Stimulated activated CD4-positive, alpha-beta T cell treated with anti-CD3 and anti-CD28 coated beads, Interleukin-4, amount 100 ng/mL, for 48 hours (primary cell): ENCODE results near the gene EHD4.

Experiments used
- DNase-seq, 2 donors: peaks; one replicate each; pipeline ENCODE4 v3.0.0-alpha.2; 2020; ENCODE audit warnings: low read depth in 2 of 2

EHD4 gene

DNA sequence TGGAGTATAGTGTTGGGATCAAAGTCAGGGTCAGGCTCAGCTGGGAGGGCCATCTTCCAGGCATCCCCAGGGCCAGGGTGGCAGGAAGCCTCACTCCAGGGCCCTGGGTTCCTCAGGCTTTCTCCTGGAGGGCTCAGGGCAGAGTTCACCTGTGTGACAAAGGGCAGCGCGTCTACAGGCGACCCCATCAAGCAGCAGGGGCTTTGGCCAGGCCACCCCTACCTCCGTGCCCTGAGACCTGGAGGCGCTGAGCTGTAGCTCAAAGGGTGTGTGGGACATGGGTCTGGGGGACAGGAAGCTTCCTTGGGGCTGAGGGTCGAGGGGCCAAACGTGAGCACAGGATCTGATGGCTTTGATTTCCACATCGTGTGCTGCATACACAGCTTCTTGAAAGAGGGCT, 91.3 kb downstream of the EHD4 start:
- no peak for DNase-seq

DNA sequence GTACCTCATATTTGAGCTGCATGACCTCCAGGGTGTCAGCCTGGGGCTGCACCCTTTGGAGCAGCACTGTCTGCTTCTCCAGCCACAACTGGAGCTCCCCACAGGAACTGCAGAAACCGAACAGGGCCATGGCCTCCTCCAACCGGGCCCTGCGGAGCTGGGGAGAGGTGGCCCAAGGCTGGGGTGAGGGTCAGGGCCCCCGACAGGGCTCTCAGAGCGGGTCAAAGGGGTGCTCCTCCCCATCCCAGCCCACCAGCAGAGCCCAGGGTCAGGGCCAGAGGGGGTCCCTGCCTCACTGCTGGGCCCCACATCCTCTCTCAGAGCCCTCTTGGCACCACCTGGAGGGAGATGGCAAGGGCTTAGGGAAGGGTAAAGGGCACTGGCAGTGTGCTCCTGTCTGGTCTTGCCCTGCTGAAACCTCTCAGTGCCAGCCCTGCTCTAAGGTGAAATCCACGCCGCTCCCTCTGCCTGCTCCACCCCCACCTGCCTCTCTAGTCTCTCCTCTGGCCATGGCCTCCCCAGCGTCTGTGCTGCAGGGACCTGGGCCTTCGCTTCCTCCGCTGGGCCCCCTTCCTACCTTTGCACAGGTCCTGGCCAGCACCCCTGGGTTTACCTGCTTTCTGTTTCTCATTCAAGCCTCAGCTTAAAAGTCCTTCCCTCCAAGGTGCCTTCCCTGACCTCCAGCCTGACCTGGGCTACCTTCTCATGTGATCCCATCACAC, 92.0 kb downstream of the EHD4 start:
- no peak for DNase-seq

DNA sequence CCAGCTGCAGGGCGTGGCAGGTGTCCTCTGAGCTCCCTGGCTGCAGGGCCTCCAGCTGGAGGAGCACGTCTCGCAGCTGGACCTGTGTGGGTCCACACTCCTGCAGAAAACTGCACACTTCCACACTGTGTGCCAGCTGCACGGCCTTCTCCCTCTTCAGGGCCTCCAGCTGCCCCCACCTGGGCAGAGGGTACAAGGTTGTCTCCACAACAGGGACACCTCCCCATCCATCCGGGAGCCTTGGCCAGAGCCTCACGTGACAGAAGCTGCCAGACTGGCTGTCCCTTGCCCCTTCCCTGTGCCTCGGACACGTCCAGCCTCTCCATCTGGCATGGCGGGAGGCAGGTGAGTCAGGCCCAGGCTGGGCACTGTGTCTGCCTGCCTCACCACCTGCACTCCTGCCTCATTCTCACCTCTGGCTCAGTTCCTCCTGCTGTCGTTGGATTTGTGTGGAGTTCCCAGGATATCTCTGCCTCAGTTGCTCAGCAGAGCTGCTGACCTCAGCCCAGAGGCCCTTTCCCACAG, 93.0 kb downstream of the EHD4 start:
- no peak for DNase-seq

DNA sequence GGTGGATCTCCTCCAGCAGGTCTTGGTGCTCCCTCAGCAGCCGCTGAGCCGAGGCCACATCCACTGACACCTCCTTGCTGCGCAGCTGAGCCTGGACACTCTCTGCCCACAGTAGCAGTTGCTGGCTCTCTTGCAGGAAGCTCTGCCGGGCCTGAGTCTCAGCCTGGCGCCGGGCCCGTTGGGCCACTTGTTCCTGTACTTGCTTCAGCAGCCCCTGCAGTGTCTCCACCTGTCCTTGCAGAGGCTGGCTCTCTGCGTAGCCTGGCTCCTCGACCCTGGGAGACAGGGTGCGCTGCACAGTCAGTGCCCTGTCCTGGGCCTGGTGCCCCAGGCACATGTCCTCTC, 94.0 kb downstream of the EHD4 start:
- DNase-seq, result no peak

DNA sequence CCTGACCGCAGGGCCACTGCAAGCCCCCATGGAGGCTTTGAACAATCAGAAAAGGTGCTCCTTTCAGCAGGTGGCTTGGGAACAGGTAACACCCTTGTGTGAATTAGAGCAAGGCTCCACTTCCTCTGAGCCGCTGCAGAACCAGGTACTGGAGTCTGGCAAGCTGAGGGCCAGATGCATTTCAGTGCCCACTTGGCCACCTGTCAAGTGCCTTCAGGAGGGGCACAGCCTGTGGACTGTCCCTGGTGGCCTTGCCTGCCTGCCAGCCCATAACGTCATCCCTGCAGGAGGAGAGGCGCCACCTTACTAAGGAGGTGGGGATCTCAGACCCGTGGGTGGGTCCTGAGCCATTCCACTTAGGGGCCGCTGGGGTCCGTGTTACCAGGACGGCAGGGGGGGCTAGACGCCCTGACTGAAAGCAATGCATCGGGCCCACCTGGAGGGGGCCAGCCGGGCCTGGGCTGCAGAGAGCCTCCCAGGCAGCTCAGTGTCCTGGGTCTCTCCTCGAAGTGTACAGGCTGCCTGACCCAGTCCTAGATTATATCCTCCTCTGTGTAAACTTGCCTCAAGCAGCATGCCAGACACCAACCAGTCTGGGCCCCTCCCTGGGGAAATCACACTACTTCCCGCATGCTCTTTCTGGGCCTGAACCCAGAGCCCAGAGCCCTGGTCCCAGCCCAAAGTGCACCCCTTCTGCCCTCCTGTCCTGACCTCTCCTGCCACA, 94.6 kb downstream of the EHD4 start:
- DNase-seq, result no peak

DNA sequence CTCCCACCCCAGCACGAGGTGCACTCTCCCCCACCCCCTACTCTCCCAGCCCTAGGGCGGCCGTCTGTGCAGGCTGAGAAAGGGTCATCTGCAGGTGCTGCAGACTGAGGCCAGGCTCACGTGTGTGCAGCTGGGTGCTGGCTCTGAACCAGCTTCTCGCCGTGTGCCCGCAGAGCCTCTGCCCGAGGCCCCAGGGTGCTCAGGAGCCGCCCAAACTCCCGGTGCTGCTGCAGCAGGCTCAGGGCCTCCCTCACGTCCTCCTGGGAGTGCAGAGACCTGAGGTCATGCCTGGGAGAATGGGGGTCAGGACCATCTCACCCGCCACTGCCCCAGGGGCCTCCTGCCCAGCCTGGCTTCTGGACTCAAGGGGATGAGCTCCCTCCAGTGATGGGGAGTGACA, 95.7 kb downstream of the EHD4 start:
- no peak for DNase-seq

DNA sequence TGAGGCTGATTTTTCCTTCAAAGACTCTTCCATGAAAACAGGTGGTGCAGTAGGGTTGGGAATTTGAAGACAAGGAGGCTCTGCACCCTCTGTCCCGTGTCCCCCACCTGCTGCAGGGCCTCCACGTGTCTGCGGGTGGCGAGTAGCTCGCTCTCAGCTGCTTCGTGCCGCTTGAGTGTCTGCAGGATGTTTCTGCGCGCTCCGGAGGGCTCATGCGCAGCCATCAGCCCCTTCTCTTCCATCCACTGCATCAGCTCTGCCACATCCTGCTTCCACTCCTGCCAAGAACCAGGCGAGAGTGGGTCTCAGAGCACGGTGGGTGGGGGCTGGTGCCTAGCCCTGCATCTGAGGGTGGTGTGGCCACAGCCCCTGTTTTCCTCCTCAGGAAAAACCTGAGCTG, 96.3 kb downstream of the EHD4 start:
- no peak for DNase-seq

DNA sequence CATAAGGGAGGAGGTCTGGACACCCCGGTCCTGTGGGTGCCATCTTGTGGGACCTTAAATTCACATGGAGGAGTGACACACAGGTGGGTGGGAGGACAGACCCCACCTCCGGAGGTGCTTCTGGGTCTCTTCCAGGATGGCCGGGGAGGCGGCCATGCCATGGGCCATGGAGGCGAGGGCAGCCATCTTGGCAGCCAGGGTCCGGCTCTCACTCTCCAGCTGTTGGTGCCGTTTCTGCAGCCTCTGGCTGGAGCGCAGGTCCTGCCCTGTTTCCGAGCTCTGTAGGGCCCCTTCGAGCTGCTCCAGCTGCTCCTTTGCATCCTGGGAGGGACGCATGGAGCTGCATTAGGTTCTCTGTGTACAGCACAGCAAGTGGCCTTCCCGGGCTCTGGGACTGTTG, 97.6 kb downstream of the EHD4 start:
- no peak for DNase-seq

DNA sequence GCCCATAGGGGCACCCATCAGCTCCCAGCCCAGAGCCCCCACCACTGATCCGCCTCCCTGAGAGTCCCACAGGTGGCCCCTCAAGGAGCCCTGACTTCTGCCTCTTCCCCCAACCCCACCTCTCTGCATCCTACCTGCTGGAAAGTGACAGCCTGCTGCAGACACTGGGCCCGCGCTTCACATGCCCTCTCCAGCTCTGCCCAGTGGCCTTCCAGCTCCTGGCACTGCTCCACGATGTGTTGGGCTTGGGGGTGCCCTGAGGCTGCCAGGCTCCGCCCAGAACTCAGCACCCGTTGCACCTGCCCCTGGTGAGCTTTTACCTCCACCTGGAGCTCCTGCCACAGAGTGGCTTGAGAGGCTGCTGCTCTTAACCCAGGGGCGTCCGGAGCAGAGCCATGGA, 98.6 kb downstream of the EHD4 start:
- DNase-seq, result no peak

DNA sequence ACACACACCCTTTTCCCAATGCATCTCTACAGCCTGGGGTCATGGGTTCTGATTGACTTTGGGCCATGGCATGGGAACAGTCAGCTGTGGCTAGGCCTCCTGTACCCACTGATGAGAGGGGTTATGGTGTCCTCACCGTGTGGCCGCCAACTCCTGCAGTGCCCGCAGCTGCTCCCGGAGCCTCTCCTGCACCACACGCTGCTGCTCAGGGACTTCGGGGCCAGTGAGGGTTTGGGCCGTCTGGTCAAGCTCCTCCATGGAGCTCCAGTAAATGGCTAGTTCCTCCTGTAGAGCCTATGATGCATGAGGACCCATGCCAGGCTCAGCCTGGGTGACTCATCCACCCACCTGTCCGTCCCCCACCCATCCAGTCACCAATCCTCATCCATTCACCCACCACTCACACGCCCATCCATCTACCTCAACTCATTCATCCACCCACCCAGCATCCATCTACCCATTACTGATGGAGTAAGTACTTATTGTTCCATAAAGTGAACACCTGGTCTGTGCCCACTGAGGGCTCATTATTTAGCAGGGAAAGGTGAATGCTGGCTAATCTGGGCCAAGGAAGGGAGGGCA, 100.1 kb downstream of the EHD4 start:
- DNase-seq, result no peak

DNA sequence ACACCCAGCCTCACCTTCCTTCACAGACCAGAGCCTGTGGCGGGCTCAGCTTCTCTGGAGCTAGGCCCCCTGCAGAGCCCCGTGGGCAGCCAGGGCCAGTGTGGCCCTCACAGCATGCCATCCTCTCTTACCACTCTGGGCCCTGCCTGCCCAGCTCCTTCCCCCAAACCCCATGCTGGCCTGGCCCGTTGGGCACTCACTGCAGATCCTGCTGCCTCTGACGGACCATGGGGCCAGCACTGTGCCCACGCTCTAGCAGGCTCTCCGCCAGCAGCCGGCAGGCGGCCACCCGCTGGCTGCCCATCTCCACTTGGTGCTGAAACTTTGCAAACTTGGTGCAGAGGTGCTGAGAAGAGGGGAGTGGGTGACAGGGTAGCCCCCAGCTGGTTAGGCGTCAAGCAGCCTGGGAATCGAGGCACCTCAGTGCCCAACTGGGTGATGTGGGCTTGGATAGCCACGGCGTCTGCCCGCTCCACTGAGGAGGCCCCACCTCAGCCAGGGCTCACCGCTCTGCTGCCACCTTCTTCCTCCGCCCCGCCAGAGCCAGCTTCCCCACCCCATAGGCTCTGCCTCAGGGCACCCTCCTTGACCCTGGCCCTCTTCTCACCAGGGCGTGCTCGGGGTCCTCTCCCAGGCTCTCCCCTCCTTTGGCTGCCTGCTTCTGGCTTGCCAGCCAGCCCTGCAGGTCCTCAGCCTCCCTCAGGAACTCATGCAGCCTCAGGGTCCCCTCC, 101.0 kb downstream of the EHD4 start:
- DNase-seq, result no peak

DNA sequence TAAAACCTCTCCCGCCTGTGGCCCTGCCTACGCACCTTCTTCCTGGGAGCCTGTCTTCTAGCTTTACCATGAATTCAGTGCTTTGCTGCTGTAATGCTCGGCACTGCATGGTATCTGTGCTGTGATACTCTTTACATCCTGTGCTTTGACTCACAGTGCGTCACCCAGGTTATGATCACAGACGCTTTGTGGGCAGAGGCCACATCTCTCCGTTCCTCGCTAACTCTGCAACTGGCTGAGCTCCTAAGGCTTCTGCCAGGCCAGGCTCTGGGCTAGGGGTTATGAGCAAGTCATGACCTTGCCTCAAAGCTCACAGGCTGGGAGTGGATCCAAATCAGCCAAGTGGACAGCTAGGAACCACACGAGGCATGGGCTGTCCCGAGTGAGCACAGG, 101.7 kb downstream of the EHD4 start:
- DNase-seq, result peak; percentile 45 to 57

DNA sequence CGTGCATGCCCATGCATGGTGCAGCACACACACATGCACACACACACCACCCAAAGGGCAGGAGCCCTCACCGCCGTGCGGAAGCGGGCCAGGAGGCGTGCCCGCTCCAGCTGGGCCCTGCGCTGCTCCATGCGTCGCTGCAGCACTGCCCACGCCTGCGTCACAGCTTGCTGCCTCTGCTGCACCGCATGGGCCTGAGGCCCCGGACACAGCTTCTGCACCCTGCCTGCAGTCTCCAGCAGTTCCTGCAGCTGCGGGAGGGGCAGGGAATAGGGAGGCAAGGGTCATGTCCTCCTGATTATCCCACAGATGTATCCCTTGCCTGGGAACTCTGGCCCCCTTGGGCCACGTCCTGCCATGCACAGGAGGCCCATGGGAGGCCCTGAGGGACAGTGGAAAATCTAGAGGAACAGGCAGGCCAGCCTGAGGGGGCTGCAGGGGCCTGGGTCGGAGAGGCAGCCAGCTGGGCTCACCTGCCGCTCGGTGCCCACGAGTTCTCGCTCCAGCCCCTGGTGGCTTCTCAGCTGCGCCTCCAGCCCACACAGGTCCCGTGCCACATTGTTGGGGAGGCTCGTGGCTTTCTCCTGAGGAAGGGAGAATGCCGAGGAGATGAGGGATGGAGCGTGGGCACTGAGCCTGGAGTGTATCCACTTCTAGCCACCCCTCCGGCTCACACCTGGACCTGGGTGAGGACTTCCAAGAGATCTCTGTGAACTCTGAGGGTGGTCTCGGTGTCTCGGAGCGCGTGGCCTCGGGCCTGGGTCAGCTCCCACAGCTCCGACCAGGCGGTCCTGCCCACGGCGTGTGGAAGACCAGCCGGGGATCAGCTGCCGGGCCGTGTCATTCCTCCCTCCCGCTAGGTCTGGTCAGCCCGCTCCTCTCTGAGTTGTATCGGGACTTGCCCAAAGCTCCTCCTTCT, 102.3 kb downstream of the EHD4 start:
- DNase-seq, result no peak

DNA sequence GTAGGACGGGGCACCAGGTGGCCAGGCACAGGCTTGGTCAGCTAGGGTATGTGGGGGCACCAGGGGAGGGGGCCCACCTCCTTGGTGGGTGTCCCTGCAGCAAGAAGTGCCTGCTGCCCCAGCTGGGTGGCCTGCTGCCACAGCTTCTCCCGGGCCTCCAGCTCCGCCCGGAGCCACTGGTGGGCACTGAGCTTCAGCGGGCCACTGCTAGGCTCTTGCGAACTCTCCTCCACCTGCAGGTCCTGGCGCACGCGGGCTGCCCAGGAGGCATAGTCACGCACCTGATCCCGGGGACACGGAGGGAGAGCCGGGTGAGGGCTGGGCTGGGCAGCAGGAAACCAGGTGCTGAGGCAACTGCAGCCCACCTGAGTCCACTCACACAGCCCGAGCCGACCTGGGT, 104.0 kb downstream of the EHD4 start:
- no peak for DNase-seq

DNA sequence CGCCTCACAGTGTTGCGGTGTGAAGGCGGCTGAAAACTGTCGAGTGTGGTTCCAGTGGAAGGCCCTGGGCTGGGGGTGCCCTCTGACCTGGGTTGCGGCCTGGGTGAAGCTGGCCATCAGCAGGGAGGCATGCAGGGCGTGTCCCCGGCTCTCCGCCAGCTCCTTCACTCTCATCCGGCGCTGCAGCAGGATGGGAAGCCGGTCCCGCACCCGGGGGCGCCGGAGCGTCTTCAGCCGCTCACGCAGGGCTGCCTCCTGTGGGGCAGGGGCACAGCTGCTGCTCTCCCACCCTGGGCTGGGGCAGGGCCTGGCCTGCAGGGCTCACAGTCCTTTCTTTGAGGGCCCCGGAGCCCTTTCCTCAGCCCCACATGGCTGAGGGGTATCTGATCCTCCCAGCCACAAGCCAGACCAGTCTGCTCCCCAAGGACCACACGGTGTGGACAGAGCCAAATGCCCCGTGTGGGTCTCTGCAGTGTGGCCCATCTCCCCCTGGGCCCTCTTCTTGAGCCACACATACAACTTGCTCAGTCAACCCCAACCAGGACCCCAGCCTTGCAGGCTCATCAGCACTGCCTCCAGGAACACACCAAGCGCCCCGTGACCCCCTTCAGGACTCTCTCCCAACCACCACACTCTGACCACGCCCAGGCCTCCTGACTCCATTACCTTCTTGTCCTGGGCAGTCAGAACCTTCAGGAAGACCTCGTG, 105.3 kb downstream of the EHD4 start:
- no peak for DNase-seq

DNA sequence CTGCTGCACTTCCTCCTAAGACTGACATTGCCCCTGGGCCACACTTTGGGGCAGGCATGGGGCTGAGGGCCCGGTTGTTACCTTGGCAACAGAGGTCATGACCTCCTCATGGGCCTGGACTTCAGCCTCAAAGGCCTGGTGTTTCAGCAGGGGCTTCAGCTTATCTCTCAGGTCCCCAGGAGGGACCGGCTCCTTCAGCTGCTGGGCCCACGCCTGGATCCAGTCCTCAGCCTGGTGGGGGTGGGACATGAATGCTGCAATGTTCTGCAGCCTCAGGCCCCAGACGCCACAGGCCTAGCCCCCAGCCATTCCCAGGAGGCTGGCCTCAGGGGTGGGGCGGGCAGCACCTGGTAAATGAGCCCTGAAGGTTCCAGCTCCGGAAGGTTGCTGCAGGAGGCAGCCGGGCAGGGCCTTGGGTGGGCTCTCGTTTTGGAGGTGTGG, 106.1 kb downstream of the EHD4 start:
- no peak for DNase-seq

DNA sequence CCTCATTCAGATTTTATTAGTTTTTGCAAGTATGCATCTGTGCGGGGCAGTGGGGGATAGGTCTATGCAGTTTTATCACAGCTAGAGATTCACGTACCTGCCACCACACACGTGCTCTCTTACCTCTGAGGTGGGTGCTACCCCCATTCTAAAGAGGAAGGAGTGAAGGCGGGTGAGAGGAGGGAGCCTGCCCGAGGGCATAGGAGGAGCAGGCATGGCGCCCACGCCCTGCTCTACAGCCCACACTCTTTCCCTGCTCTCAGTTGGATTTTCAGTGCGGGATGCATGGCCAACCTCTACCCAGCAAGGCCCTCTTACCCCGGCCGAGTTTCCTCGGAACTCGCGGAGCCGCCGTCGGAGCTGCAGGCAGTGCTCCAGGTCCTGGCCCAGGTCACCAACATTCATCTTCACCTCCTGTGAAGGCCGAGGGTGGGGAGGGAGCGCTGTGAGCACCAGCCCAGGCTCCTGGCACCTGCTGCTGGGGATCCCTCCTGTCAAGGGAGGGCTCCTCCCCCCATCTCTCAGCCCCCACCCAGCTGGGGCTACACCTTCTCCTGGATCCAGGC, 106.8 kb downstream of the EHD4 start:
- DNase-seq, result no peak

DNA sequence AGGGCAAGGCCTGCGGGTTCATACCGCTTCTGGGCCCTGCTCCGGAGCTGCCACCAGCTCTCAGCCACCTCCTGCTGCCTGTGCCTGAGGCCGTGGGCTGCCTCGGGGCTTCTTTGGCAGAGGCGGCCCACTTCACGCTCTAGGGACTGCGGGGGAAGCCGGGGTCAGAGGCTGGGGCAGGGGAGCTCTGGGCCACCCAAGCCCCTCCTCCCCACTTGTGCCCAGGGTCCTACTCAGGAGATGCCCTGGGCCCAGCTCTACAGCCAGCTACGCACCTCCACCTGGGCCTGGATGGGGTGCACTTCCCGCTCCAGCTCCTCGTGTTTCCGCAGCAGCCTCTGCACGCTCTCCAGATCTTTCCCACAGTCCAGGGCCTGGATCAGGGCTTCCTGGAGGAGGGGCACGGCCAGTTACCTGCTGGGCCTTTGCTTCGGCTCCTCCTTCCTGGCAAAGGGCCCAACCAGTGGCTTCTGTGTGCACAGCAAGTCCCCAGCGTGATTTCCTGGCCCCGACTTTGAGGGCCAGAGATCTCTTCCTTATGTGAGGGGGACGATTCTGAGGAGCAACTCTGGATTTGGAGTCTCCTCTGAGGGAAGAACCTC, 109.7 kb downstream of the EHD4 start:
- no peak for DNase-seq

DNA sequence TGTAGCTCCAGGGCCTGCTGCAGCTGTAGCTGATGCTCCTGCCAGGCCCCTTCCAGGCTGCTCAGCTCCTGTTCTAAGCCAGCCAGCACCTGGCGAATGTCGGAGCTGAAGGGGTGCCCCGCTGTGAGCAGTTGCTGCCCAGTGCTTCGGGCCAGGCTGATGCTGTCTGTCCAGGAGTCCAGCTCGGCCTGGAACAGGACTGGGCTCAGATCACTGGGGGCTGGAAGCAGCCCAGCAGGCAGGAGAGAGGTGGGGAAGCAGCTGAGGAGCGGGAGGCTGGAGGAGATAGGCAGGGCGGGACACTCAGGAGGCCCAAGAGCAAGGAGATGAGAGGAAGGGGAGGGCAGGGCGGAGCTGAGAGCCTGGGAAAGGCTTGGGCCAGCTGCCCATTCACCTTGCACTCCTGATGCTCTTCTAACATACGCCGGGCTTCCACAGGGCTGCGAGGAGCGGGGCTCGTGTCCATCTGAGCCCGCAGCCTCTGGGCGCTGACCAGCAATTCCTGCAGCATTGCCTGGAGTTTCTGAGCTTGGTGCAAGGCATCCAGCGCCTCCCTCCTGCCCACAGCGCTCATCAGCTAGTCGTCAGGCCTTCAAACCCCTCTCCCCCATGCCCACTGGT, 110.5 kb downstream of the EHD4 start:
- DNase-seq, result no peak
